ENCODE data around the gene GNAI3.

GRCh38 chr1:109542657-109543056 is 5.8 kb upstream of the GNAI3 start:
- TF ChIP-seq TEAD4 (IDR thresholded peaks at IDR 0.05): no peak
- no peak for TF ChIP-seq EP300 (IDR thresholded peaks at IDR 0.05; ENCODE audit: borderline replicate concordance)
- TF ChIP-seq, protein P1, sequence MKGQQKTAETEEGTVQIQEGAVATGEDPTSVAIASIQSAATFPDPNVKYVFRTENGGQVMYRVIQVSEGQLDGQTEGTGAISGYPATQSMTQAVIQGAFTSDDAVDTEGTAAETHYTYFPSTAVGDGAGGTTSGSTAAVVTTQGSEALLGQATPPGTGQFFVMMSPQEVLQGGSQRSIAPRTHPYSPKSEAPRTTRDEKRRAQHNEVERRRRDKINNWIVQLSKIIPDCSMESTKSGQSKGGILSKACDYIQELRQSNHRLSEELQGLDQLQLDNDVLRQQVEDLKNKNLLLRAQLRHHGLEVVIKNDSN (IDR thresholded peaks at IDR 0.05): no peak
- no peak for TF ChIP-seq YY1 (IDR thresholded peaks at IDR 0.05; ENCODE audit: low read depth)
- no peak for TF ChIP-seq NFIC (IDR thresholded peaks at IDR 0.05)

All from Ishikawa (cell line).